GM19397 (cell line): Measurements from ENCODE around the gene CHPF.

Experiments
- ATAC-seq: cut with Tn5 transposase; IDR thresholded peaks from one replicate; pipeline ENCODE4 v1.9.1; 2021; ENCODE audit warnings: mild to moderate bottlenecking, moderate library complexity; ENCODE audit not compliant: unreplicated experiment

The CHPF gene

GRCh38 chr2:219569041-219569440, 25.4 kb upstream of the CHPF start:
- ATAC-seq: no peak

- ATAC-seq: no peak
These were observed 24.3 kb upstream of the CHPF start for GRCh38 chr2:219567791-219568361.

DNA sequence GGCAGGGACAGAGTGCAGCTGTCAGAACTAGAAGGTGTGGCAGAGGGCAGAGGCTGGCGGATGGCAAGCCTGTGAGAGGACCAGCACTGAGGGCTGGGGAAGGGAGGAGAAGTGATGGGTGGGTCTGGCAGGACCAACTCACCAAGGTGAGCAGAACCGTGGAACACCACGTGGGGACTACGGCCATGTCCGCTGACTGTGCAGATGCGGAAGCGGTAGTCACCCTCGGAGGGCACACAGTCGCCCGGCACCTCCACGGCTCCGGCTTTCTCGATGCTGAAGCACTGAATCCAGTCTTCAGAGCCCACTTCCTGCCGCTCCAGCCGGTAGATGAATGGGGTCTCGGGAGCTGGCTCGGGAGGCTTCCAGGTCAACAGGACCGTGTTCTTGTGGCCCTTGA, 23.5 kb upstream of the CHPF start:
- ATAC-seq: no peak

- no peak for ATAC-seq
These were observed 23.0 kb upstream of the CHPF start for GRCh38 chr2:219566640-219567039.

GRCh38 chr2:219565130-219566080, 21.8 kb upstream of the CHPF start:
- ATAC-seq: no peak

GRCh38 chr2:219563271-219563928, 19.8 kb upstream of the CHPF start:
- ATAC-seq: no peak

GRCh38 chr2:219562049-219563020, 18.7 kb upstream of the CHPF start:
- no peak for ATAC-seq

GRCh38 chr2:219561179-219562048, 17.8 kb upstream of the CHPF start:
- no peak for ATAC-seq

DNA sequence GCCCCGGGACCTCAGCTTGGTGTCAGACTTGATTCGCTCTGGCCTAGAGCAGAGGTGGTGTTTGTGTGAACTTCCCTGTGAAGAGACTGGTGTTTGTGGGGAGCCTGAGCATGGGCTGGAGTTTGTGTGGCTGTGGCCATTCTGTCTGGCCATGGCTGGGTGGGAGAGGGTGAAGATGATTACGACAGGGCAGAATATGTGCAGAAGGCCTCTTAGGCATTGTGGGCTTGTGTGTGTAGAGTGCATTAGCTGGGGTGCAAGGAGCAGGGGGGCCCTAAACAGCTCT, 17.2 kb upstream of the CHPF start:
- ATAC-seq: no peak

DNA sequence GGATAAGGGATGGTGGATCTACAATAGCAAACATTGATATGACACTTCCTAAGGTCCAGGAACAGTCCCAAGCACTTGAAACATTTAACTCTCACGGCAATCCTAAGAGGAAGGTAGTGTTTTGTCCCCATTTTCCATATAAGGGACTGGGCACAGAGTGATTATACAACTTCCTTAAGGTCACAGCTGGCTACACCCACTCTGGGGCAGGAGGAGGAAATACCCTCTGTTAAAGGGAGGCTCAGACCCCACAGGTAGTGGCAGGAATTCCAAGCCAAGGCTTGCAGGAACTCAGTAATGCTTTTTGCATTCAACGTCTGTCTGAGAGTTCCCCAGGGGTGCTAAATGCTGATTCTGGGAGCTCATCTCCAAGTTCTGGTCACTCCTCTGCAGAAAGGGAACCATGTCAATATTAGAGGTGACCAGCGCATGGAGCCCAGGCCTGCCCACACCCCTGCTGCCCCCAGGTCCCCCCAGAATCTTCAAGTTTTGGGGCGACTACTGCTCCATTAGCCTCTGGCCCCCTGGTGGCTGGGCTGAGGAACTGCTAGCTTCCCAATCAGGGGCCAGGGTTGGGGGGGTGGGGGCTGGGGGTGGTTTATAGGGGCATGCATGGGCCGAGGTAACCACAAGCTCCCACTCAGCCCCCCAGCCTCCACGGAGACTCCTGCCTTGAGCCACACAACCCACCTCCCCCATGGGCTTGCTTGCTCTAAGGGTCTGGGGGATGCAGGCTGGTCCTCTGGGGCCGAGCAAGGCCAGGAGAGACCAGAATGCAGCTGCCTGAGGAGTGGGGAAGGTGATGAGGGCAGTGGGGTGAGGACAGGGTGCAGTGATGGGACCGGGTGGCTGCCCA, 16.7 kb upstream of the CHPF start:
- ATAC-seq: no peak

- ATAC-seq: no peak
These were observed 15.7 kb upstream of the CHPF start for GRCh38 chr2:219559156-219559915.

- no peak for ATAC-seq
These were observed 14.5 kb upstream of the CHPF start for GRCh38 chr2:219557791-219558785.

- no peak for ATAC-seq
These were observed 13.7 kb upstream of the CHPF start for GRCh38 chr2:219557320-219557719.

- no peak for ATAC-seq
These were observed 12.8 kb upstream of the CHPF start for GRCh38 chr2:219556413-219556812.

- ATAC-seq: no peak
These were observed 12.3 kb upstream of the CHPF start for GRCh38 chr2:219555956-219556355.

GRCh38 chr2:219554350-219554749, 10.7 kb upstream of the CHPF start:
- ATAC-seq: no peak

- no peak for ATAC-seq
These were observed 9.9 kb upstream of the CHPF start for GRCh38 chr2:219553463-219553963.
